ENCODE measurements around the gene MEIKIN. TPM values are rescaled to one million over a fixed set of nuclear protein-coding genes. Genes with fewer than 3 reads are reported as not detected.

MEIKIN gene
- total and polyA plus RNA-seq, 2 of the 8 experiments (the other 6 are each of a cell fraction or from before 2014, with no cell fraction given): not detected

DNA sequence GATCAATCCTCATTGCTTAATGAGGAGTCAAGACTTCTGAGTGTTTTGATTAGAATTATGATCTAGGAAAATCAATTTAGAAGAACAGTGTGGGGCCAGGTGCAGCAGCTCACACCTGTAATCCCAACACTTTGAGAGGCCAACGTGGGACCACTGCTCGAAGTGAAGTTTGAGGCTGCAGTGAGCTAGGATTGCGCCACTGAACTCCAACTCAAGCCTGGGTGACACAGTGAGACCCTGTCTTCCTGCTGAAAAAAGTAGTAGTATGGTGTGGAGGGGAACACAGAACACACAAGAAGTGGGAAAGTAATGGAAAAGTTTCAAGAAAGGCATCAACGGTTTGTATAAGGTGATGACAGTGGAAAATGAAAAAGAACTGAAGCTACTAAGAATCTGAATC lies 157.7 kb downstream of the MEIKIN start (continued):
- TF ChIP-seq ATF3 (IDR thresholded peaks at IDR 0.05; ENCODE audit: insufficient read depth, low read depth, low read length): no peak
- TF ChIP-seq POLR2A (IDR thresholded peaks at IDR 0.05; ENCODE audit: control extremely low read depth in 1 of 2, low read depth in 2 of 2, low read length in 2 of 2): no peak
